Mononuclear cell (primary cell): ENCODE data around the gene VCP. TPM values are rescaled to one million over a fixed set of nuclear protein-coding genes. Genes with fewer than 3 reads are reported as not detected.

ENCODE experiments used
- H3K27me3 ChIP-seq: 2 replicates; pipeline ENCODE4 v1.6.0; 2011; ENCODE audit warnings: low read length, control low read depth; ENCODE audit not compliant: insufficient read depth
- H3K4me1 ChIP-seq: 2 replicates; pipeline ENCODE4 v1.5.1; 2011; ENCODE audit warnings: mild to moderate bottlenecking, low read length, control low read depth; ENCODE audit not compliant: insufficient read depth
- H3K4me3 ChIP-seq: 2 replicates; pipeline ENCODE4 v1.5.1; 2011; ENCODE audit warnings: mild to moderate bottlenecking, low read length, moderate library complexity
- H3K9me3 ChIP-seq: 2 replicates; pipeline ENCODE4 v1.5.1; 2011; ENCODE audit warnings: low read depth, mild to moderate bottlenecking, control low read depth, low read length
- total RNA-seq: library from RNA; depleted of rRNA; stranded (reverse); fragments of >200 nt; gene quantifications from one replicate; pipeline ENCODE4 v1.2.3, GENCODE V29; 2012

Gene VCP
- total RNA-seq, 1 donor: 166 TPM

- Histone ChIP-seq H3K4me3 (peak within 1 kb of the TSS; percentile 85), H3K4me1 (peaks cover 30% of the 10 kb centered on the region), H3K27me3 (no peaks in the 10 kb centered on the region), H3K9me3 (no peaks in the 10 kb centered on the region)
These were observed 7.3 kb upstream of the VCP start, which contains the start of gene FANCG for GRCh38 chr9:35079426-35080341. Gene FANCG (minus strand): TSS chr9:35079942. CDS start chr9:35079524, 418 bp downstream.

GRCh38 chr9:35079041-35079425 lies 6.6 kb upstream of the VCP start:
- Histone ChIP-seq H3K27me3 (no peaks in the 10 kb centered on the region), H3K4me3 (peak overlapping the region; percentile 85), H3K9me3 (no peaks in the 10 kb centered on the region)

GRCh38 chr9:35078066-35078465 lies 5.6 kb upstream of the VCP start:
- H3K9me3 ChIP-seq: no peaks in the 10 kb centered on the region
- H3K4me1 ChIP-seq: peaks cover 34% of the 10 kb centered on the region
- no peaks in the 10 kb centered on the region for H3K27me3 ChIP-seq
- no peak overlapping the region for H3K4me3 ChIP-seq

More at GRCh38 chr9:35079041-35079425, 6.6 kb upstream of the VCP start:
- H3K4me1 ChIP-seq: peaks cover 30% of the 10 kb centered on the region

- Histone ChIP-seq H3K9me3 (no peaks in the 10 kb centered on the region), H3K4me1 (peaks cover 38% of the 10 kb centered on the region), H3K27me3 (no peaks in the 10 kb centered on the region), H3K4me3 (no peak overlapping the region)
These were observed 4.4 kb upstream of the VCP start for GRCh38 chr9:35076848-35077247.

GRCh38 chr9:35075358-35075757 lies 2.9 kb upstream of the VCP start:
- Histone ChIP-seq H3K27me3 (no peaks in the 10 kb centered on the region), H3K9me3 (no peaks in the 10 kb centered on the region), H3K4me1 (peaks cover 44% of the 10 kb centered on the region), H3K4me3 (no peak overlapping the region)

GRCh38 chr9:35074791-35075190 lies 2.4 kb upstream of the VCP start:
- H3K4me3 ChIP-seq: no peak overlapping the region
- peaks cover 46% of the 10 kb centered on the region for H3K4me1 ChIP-seq
- no peaks in the 10 kb centered on the region for H3K27me3 ChIP-seq
- no peaks in the 10 kb centered on the region for H3K9me3 ChIP-seq

- Histone ChIP-seq H3K4me3 (no peak overlapping the region), H3K4me1 (peaks cover 47% of the 10 kb centered on the region), H3K27me3 (no peaks in the 10 kb centered on the region)
These were observed 1.7 kb upstream of the VCP start for GRCh38 chr9:35074141-35074540.

GRCh38 chr9:35073279-35073612 lies 821 bp upstream of the VCP start:
- H3K4me3 ChIP-seq: no peak overlapping the region
- H3K4me1 ChIP-seq: peaks cover 47% of the 10 kb centered on the region
- no peaks in the 10 kb centered on the region for H3K27me3 ChIP-seq

More at GRCh38 chr9:35074141-35074540, 1.7 kb upstream of the VCP start:
- no peaks in the 10 kb centered on the region for H3K9me3 ChIP-seq

GRCh38 chr9:35071814-35072460 lies 488 bp downstream of the VCP start:
- H3K4me3 ChIP-seq: peak overlapping the region; percentile 93
- no peaks in the 10 kb centered on the region for H3K9me3 ChIP-seq
- no peaks in the 10 kb centered on the region for H3K27me3 ChIP-seq
- peaks cover 48% of the 10 kb centered on the region for H3K4me1 ChIP-seq

More at GRCh38 chr9:35073279-35073612, 821 bp upstream of the VCP start:
- H3K9me3 ChIP-seq: no peaks in the 10 kb centered on the region

GRCh38 chr9:35070823-35071813 lies 1.3 kb downstream of the VCP start:
- H3K4me1 ChIP-seq: peaks cover 48% of the 10 kb centered on the region

GRCh38 chr9:35069020-35069419 lies 3.4 kb downstream of the VCP start:
- Histone ChIP-seq H3K9me3 (no peaks in the 10 kb centered on the region), H3K27me3 (no peaks in the 10 kb centered on the region), H3K4me3 (no peak overlapping the region), H3K4me1 (peaks cover 48% of the 10 kb centered on the region)

More at GRCh38 chr9:35070823-35071813, 1.3 kb downstream of the VCP start:
- Histone ChIP-seq H3K4me3 (peak overlapping the region; percentile 93), H3K9me3 (no peaks in the 10 kb centered on the region), H3K27me3 (no peaks in the 10 kb centered on the region)

- no peaks in the 10 kb centered on the region for H3K9me3 ChIP-seq
- no peaks in the 10 kb centered on the region for H3K27me3 ChIP-seq
- peaks cover 40% of the 10 kb centered on the region for H3K4me1 ChIP-seq
- H3K4me3 ChIP-seq: no peak overlapping the region
These were observed 5.4 kb downstream of the VCP start for GRCh38 chr9:35067056-35067455.

GRCh38 chr9:35060548-35061207 lies 11.7 kb downstream of the VCP start:
- H3K4me3 ChIP-seq: no peak overlapping the region
- no peaks in the 10 kb centered on the region for H3K4me1 ChIP-seq
- no peaks in the 10 kb centered on the region for H3K27me3 ChIP-seq
- no peaks in the 10 kb centered on the region for H3K9me3 ChIP-seq

- Histone ChIP-seq H3K9me3 (no peaks in the 10 kb centered on the region), H3K27me3 (no peaks in the 10 kb centered on the region), H3K4me1 (no peaks in the 10 kb centered on the region), H3K4me3 (no peak overlapping the region)
These were observed 13.0 kb downstream of the VCP start for GRCh38 chr9:35059438-35059837.
